ENCODE data around the gene SERBP1. TPM values are rescaled to one million over a fixed set of nuclear protein-coding genes. Genes with fewer than 3 reads are reported as not detected.
A peak's percentile ranks its signal among the peaks of the same experiment; 100 is the strongest.

SERBP1 gene
- total and polyA plus RNA-seq, 2 of the 8 experiments (the other 6 are each of a cell fraction or from before 2014, with no cell fraction given) = 229 to 536 TPM

DNA sequence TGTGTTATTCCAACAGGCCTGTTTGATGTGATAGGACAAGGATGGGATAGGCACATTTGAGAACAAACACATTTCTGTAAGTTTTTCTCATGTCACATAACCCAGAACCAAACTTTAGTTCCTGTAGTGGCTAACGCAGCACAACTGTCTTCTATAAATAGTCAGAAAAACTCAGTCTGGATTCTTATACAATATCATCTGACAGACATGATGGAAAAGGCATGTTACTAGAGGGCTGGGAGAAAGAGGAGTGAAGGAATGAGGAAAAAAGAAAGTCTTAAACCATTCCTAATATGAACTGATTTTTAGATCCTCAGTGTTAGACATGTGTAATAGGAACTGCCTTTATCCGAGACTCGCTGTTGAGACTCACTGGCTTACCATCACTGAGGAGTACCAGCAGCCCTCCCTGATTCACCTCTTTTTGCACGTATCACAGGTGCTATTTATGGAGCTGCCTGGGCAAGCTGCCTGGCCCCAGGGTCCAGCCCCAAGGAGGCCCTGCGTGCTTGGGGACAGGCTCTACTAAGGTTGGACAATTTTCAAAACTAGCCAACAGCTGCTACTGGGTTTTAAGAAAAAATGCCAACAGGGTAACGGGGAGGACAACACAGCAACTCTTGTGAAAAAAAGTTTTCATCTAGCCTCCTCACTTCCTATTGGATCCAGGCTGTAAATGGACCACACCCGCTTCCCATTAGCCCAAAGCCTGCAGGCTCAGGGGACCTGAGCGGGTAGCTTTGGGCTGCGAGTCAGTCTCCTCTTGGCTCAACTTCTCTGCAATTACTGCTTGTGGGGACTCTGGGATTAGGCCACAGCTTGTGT is 30.7 kb upstream of the SERBP1 start:
- no peak overlapping the region for H4K5ac ChIP-seq (ENCODE audit: insufficient read length, low read depth, low read length)
- H3K4me1 ChIP-seq (replicated peaks in 1 of 4; ENCODE audit: control insufficient read depth in 3 of 4, insufficient read depth in 4 of 4, low read length in 3 of 4) = peaks cover 4 to 30% (median 27%) of the 10 kb centered on the region in 4 experiments; a peak in 6 of 7 replicates
- H3K14ac ChIP-seq (ENCODE audit: insufficient read length) = no peak overlapping the region
- H3K4me2 ChIP-seq (ENCODE audit: insufficient read depth in 1 of 2, low read depth in 2 of 2, low read length in 2 of 2) = no peak overlapping the region; a peak in 1 of 4 replicates
- ChIA-PET CTCF (ENCODE audit: partially characterized antibody) (interaction anchor here (0.7 to 3.5 kb wide), 8 partner anchors 21 to 312 kb away, joined by 3 to 10 read pairs (median 4); no protein-coding TSS in a partner anchor), POLR2A (ENCODE audit: partially characterized antibody) (interaction anchor here (1.2 to 7.2 kb wide), 3 partner anchors 31 to 48 kb away, joined by 3 to 72 read pairs (median 3); partner anchors contain the start of gene SERBP1)
- H3K36me3 ChIP-seq (ENCODE audit: control insufficient read depth in 2 of 4, insufficient read depth in 4 of 4, low read length in 3 of 4) = no peaks in the 10 kb centered on the region
- H3K18ac ChIP-seq (ENCODE audit: extremely low read depth, low read length) = no peak overlapping the region
- WGBS, 2 experiments (ENCODE audit: extremely low coverage in 1 of 2, insufficient coverage in 1 of 2, insufficient read length in 1 of 2, insufficient replicate concordance in 2 of 2, low coverage in 1 of 2, low lambda C conversion rate in 2 of 2, missing lambda C conversion rate in 1 of 2) = 80% methylated on average over 9 of the region's 9 CpGs; no CpG with 5 or more reads in 1 of the 2 experiments
- H3K56ac ChIP-seq (replicated peaks; ENCODE audit: insufficient read length, low read depth, low read length) = no peak overlapping the region
- H2BK20ac ChIP-seq (ENCODE audit: low read length) = no peak overlapping the region
- H3K27ac ChIP-seq (ENCODE audit: low read depth, low read length) = no peak overlapping the region
- FAIRE-seq (peak; percentile 13), DNase-seq (ENCODE audit: low read depth in 1 of 2, low spot score in 2 of 2) (no peak)
- no peaks in the 10 kb centered on the region for H4K20me1 ChIP-seq (replicated peaks in 1 of 2; ENCODE audit: control insufficient read depth in 1 of 2, insufficient read depth in 2 of 2, low read length in 2 of 2)
- no peak overlapping the region for H2AFZ ChIP-seq (ENCODE audit: low read length)
- H3K23ac ChIP-seq (ENCODE audit: insufficient read length) = no peak overlapping the region
- H2BK120ac ChIP-seq (replicated peaks; ENCODE audit: low read depth, low read length) = no peak overlapping the region
- H2BK12ac ChIP-seq (ENCODE audit: low read depth, low read length) = 0 out of 2 replicates have a peak overlapping the region, but pooled peaks have one; percentile 40
- no peaks in the 10 kb centered on the region for H3K79me2 ChIP-seq (ENCODE audit: control insufficient read depth in 1 of 2, insufficient read depth in 2 of 2, low read length in 2 of 2)
- H3K9ac ChIP-seq (replicated peaks in 1 of 4; ENCODE audit: extremely low read depth in 1 of 4, low read depth in 3 of 4, low read length in 3 of 4) = no peak overlapping the region
- no peak overlapping the region for H2AK5ac ChIP-seq (ENCODE audit: low read depth, low read length)
- no peak overlapping the region for H3K4me3 ChIP-seq (ENCODE audit: extremely low read depth in 1 of 4, insufficient read depth in 2 of 4, low read depth in 3 of 4, low read length in 4 of 4)
- peak overlapping the region; percentile 15; the same call in 1 of the 2 replicates for H4K8ac ChIP-seq (ENCODE audit: extremely low read depth, insufficient read depth, low read length)
- no peaks in the 10 kb centered on the region for H3K79me1 ChIP-seq (ENCODE audit: low read depth, low read length)
- no peaks in the 10 kb centered on the region for H3K23me2 ChIP-seq (ENCODE audit: low read depth, low read length)
- H3K4ac ChIP-seq (replicated peaks; ENCODE audit: insufficient read length, low read depth, low read length) = no peak overlapping the region
- H2BK5ac ChIP-seq (ENCODE audit: low read depth, low read length) = no peak overlapping the region
- peak overlapping the region; percentile 49 for H4K91ac ChIP-seq (replicated peaks; ENCODE audit: insufficient read length, low read length)
- H2BK15ac ChIP-seq (ENCODE audit: low read length) = no peak overlapping the region
- H3K27me3 ChIP-seq (replicated peaks in 1 of 4; ENCODE audit: control insufficient read depth in 3 of 4, extremely low read depth in 1 of 4, insufficient read depth in 3 of 4, low read length in 3 of 4) = no peaks in the 10 kb centered on the region
- no peaks in the 10 kb centered on the region for H3K9me3 ChIP-seq (ENCODE audit: insufficient read depth in 2 of 2, low read depth in 1 of 2, low read length in 1 of 2)
- TF ChIP-seq RFX5 (IDR thresholded peaks at IDR 0.05; ENCODE audit: borderline replicate concordance, low read depth, low read length) (no peak), KDM5A (IDR thresholded peaks at IDR 0.05; ENCODE audit: low read length) (no peak), POLR2A (IDR thresholded peaks at IDR 0.05; ENCODE audit: control extremely low read depth in 1 of 2, low read depth in 2 of 2, low read length in 2 of 2) (no peak), EP300 (IDR thresholded peaks at IDR 0.05; ENCODE audit: borderline replicate concordance in 1 of 2, low read depth in 2 of 2, low read length in 2 of 2) (no peak), BACH1 (IDR thresholded peaks at IDR 0.05; ENCODE audit: low read length) (no peak), JUND (IDR thresholded peaks at IDR 0.05; ENCODE audit: low read length) (no peak), PHF8 (conservative IDR thresholded peaks at IDR 0.05; ENCODE audit: low read depth, low read length) (no peak), SUZ12 (IDR thresholded peaks at IDR 0.05; ENCODE audit: low read length) (no peak), MAFK (IDR thresholded peaks at IDR 0.05; ENCODE audit: low read depth, low read length) (no peak), KDM1A (IDR thresholded peaks at IDR 0.05; ENCODE audit: borderline replicate concordance, low read length) (no peak)
- TF ChIP-seq, protein P1, sequence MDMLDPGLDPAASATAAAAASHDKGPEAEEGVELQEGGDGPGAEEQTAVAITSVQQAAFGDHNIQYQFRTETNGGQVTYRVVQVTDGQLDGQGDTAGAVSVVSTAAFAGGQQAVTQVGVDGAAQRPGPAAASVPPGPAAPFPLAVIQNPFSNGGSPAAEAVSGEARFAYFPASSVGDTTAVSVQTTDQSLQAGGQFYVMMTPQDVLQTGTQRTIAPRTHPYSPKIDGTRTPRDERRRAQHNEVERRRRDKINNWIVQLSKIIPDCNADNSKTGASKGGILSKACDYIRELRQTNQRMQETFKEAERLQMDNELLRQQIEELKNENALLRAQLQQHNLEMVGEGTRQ (IDR thresholded peaks at IDR 0.05; ENCODE audit: low read length) = no peak
